ENCODE results near the gene AOC1.

GRCh38 chr7:150855046-150855445 lies 2.7 kb downstream of the AOC1 start:
- TF ChIP-seq SP1 (IDR thresholded peaks at IDR 0.05; ENCODE audit: low read depth, low read length) (no peak), PML (IDR thresholded peaks at IDR 0.05; ENCODE audit: low read length) (no peak), EP300 (IDR thresholded peaks at IDR 0.05; ENCODE audit: borderline replicate concordance in 1 of 2, control insufficient read depth in 1 of 2, low read depth in 2 of 2, low read length in 2 of 2) (no peak), CTCF (IDR thresholded peaks at IDR 0.05 in 2 of 3, conservative IDR thresholded peaks at IDR 0.05 in 1 of 3; ENCODE audit: control insufficient read depth in 2 of 3, extremely low read depth in 1 of 3, insufficient read depth in 1 of 3, low read depth in 3 of 3, low read length in 3 of 3) (no peak), SMARCA5 (IDR thresholded peaks at IDR 0.05) (no peak), PBX3 (IDR thresholded peaks at IDR 0.05; ENCODE audit: insufficient replicate concordance, low read depth, low read length) (no peak), POLR2A (IDR thresholded peaks at IDR 0.05; ENCODE audit: low read depth, low read length) (no peak), GATAD2B (conservative IDR thresholded peaks at IDR 0.05; ENCODE audit: low read depth) (no peak), YY1 (IDR thresholded peaks at IDR 0.05; ENCODE audit: low read depth, low read length) (no peak), TAF1 (IDR thresholded peaks at IDR 0.05; ENCODE audit: borderline replicate concordance, low read depth, low read length) (no peak), MXI1 (IDR thresholded peaks at IDR 0.05; ENCODE audit: low read depth, low read length) (no peak), MAX (IDR thresholded peaks at IDR 0.05; ENCODE audit: low read depth, low read length) (no peak)

Measured in GM12878 (cell line).